Trophoblast cell (in vitro differentiated cells and primary cell): ENCODE data around the gene CYP2A6.

Experiments
- DNase-seq, 2 donors: peaks; one replicate each; pipeline ENCODE4 v3.0.0-alpha.2; 2016
- H2AFZ ChIP-seq: 2 replicates; pipeline ENCODE4 v1.6.1; 2013; ENCODE audit warnings: low read length, moderate library complexity, mild to moderate bottlenecking; ENCODE audit not compliant: insufficient read depth, poor library complexity
- H2AK5ac ChIP-seq: 2 replicates; pipeline ENCODE4 v1.6.1; 2013; ENCODE audit warnings: mild to moderate bottlenecking, low read length
- H2BK120ac ChIP-seq: 2 replicates; pipeline ENCODE4 v1.6.1; 2013; ENCODE audit warnings: low read length, mild to moderate bottlenecking, moderate library complexity; ENCODE audit not compliant: insufficient read depth, poor library complexity
- H2BK12ac ChIP-seq: 2 replicates; pipeline ENCODE4 v1.6.1; 2013; ENCODE audit warnings: mild to moderate bottlenecking, low read length, moderate library complexity
- H2BK5ac ChIP-seq: 2 replicates; pipeline ENCODE4 v1.6.1; 2013; ENCODE audit warnings: low read length, low read depth, moderate library complexity, mild to moderate bottlenecking; ENCODE audit not compliant: poor library complexity
- H3K14ac ChIP-seq: 2 replicates; pipeline ENCODE4 v1.6.1; 2013; ENCODE audit warnings: mild to moderate bottlenecking, low read length
- H3K18ac ChIP-seq: 2 replicates; pipeline ENCODE4 v1.6.1; 2013; ENCODE audit warnings: mild to moderate bottlenecking, low read length
- H3K23ac ChIP-seq: 2 replicates; pipeline ENCODE4 v1.6.1; 2013; ENCODE audit warnings: low read length
- H3K27ac ChIP-seq: 2 replicates; pipeline ENCODE4 v1.5.1; 2013; ENCODE audit warnings: low read depth, mild to moderate bottlenecking, inconsistent platforms, low read length, moderate library complexity
- H3K27me3 ChIP-seq: 2 replicates; pipeline ENCODE4 v1.6.1; 2013; ENCODE audit warnings: inconsistent platforms, mild to moderate bottlenecking, low read length, moderate library complexity; ENCODE audit not compliant: insufficient read depth
- H3K36me3 ChIP-seq, 2 experiments: 1 replicate in 1 of 2; 2 replicates in 1 of 2; pipeline ENCODE4 v1.6.1; 2013; ENCODE audit warnings: low read length in 2 of 2, mild to moderate bottlenecking in 2 of 2, moderate library complexity in 1 of 2; ENCODE audit not compliant: insufficient read depth in 2 of 2, control insufficient read depth in 1 of 2
- H3K4ac ChIP-seq: 2 replicates; pipeline ENCODE4 v1.6.1; 2013; ENCODE audit warnings: low read depth, mild to moderate bottlenecking, low read length, moderate library complexity
- H3K4me1 ChIP-seq, 2 experiments: 1 replicate in 1 of 2; 2 replicates in 1 of 2; pipeline ENCODE4 v1.6.1; 2013; ENCODE audit warnings: low read length in 2 of 2, mild to moderate bottlenecking in 2 of 2, moderate library complexity in 1 of 2; ENCODE audit not compliant: insufficient read depth in 2 of 2, control insufficient read depth in 1 of 2
- H3K4me2 ChIP-seq: 2 replicates; pipeline ENCODE4 v1.6.1; 2013; ENCODE audit warnings: inconsistent platforms, mild to moderate bottlenecking, low read length, moderate library complexity
- H3K4me3 ChIP-seq: 2 replicates; pipeline ENCODE4 v1.5.1; 2013; ENCODE audit warnings: mild to moderate bottlenecking, low read depth, low read length, inconsistent platforms
- H3K79me1 ChIP-seq: one replicate; pipeline ENCODE4 v1.6.1; 2013; ENCODE audit warnings: low read length
- H3K79me2 ChIP-seq: 2 replicates; pipeline ENCODE4 v1.6.1; 2013; ENCODE audit warnings: low read length, mild to moderate bottlenecking; ENCODE audit not compliant: control insufficient read depth, insufficient read depth, poor library complexity
- H3K9ac ChIP-seq: 2 replicates; pipeline ENCODE4 v1.6.1; 2013; ENCODE audit warnings: mild to moderate bottlenecking, low read length
- H3K9me3 ChIP-seq: 2 replicates; pipeline ENCODE4 v1.6.1; 2013; ENCODE audit warnings: low read depth, mild to moderate bottlenecking, control low read depth, inconsistent platforms, low read length; ENCODE audit not compliant: insufficient read depth
- H4K12ac ChIP-seq: 2 replicates; pipeline ENCODE4 v1.6.1; 2013; ENCODE audit warnings: low read depth, mild to moderate bottlenecking, low read length, moderate library complexity
- H4K8ac ChIP-seq: 2 replicates; pipeline ENCODE4 v1.6.1; 2013; ENCODE audit warnings: low read depth, mild to moderate bottlenecking, low read length, moderate library complexity
- H4K91ac ChIP-seq: one replicate; pipeline ENCODE4 v1.6.1; 2013; ENCODE audit warnings: low read depth, mild to moderate bottlenecking, low read length, moderate library complexity
- whole genome bisulfite sequencing: extraction: QIAGEN DNeasy Blood & Tissue Kit; methylation state at CpG from one replicate; pipeline ENCODE4 v1.1.7; 2013; ENCODE audit warnings: missing lambda C conversion rate; ENCODE audit not compliant: insufficient read length, insufficient coverage; ENCODE audit errors: extremely low coverage; 5-methylcytosine and 5-hydroxymethylcytosine counted together

The CYP2A6 gene

DNA sequence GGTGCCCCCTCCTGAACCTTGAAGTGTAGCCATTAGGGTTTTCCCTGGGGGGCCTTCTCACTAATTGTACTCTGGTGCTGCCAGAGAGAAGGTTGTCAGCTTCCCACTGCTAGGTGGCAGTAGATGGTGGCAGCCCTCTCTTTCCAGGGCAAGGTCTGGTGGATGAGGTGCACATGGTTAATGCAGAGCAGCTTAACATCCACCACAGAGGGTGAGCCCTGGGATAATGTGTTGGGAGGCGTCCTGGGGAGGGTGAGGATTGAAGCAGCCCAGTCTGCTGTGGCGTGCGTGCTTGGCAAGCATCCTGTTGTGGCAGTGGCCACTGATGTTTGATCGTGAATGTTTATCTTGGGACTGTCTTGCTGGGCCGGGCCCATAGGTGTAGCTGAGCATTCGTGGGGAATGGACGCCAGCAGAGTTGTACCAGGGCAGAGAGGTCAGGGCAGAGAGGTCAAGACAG is 45.4 kb downstream of the CYP2A6 start:
- H3K14ac ChIP-seq: no peak overlapping the region

DNA sequence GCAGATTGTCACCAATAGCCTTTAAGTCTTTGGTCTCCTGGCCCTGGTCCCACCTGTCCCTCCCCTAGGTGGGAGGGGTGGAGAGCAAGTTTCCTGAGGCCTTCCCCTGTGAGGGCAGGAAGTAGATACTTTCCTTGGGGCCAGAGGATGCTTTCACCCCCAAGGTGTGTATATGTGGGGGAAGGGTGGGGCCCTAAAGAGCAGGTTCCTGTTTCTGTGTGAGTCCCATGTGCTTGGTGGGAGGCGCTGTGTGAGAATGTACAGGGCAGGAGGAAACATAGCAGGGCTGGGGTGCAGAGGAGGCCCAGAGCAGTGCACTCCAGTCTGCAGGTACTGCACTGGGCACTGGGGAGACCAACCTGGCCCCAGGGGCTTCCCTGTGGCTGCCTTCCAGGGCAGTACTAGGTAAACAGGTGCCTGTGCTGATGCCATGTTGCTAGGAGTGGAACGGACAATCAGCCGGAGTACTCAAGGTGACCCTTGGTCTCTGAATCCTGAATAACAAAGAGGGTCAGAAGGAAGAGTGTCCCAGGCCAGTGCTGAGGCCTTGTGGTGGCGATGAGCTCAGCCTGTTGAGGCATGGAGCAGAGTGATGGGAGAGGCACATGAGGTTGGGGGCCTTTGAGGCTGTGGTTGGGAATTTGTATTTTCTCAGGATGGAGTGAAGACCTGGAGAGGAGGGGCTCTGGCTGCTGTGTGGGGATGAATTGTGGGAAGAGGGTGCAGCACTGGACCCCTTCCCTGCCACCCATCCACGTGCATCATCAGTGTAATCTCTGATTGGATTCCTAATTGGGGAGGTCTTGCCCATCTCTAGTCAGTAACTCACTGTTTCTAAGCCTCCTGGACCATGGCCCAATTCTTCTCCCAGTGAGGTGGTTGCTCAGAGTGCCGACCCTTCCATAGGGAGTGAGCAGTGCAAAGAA is 46.1 kb downstream of the CYP2A6 start:
- peak overlapping the region; percentile 34 for H3K4ac ChIP-seq
- no peak overlapping the region for H3K14ac ChIP-seq
- peaks cover 41 to 49% of the 10 kb centered on the region in 2 experiments for H3K4me1 ChIP-seq
- no peaks in the 10 kb centered on the region for H3K27me3 ChIP-seq
- H2BK12ac ChIP-seq: no peak overlapping the region
- no peak overlapping the region for H2AFZ ChIP-seq
- peaks cover 7% of the 10 kb centered on the region for H3K79me1 ChIP-seq
- no peak overlapping the region for H2BK5ac ChIP-seq
- no peak overlapping the region for H3K4me3 ChIP-seq
- H3K18ac ChIP-seq: no peak overlapping the region
- H3K9ac ChIP-seq: no peak overlapping the region
- no peak overlapping the region for H3K23ac ChIP-seq
- H4K12ac ChIP-seq: no peak overlapping the region
- H2AK5ac ChIP-seq: no peak overlapping the region
- no CpG with 5 or more reads among the region's 6 CpGs for WGBS
- H3K4me2 ChIP-seq: no peak overlapping the region
- peaks cover 42% of the 10 kb centered on the region for H3K79me2 ChIP-seq
- no peak overlapping the region for H4K91ac ChIP-seq
- H4K8ac ChIP-seq: no peak overlapping the region
- DNase-seq: no peak
- peaks cover 67 to 72% of the 10 kb centered on the region in 2 experiments for H3K36me3 ChIP-seq
- H3K27ac ChIP-seq: no peak overlapping the region
- no peak overlapping the region for H2BK120ac ChIP-seq
- H3K9me3 ChIP-seq: peaks cover 4% of the 10 kb centered on the region

More for the DNA sequence above, 45.4 kb downstream of the CYP2A6 start:
- no peak for DNase-seq
- no CpG with 5 or more reads among the region's 7 CpGs for WGBS
- no peak overlapping the region for H2AFZ ChIP-seq
- peaks cover 41 to 51% of the 10 kb centered on the region in 2 experiments for H3K4me1 ChIP-seq
- H3K4ac ChIP-seq: no peak overlapping the region
- H4K12ac ChIP-seq: no peak overlapping the region
- H3K23ac ChIP-seq: no peak overlapping the region
- H3K18ac ChIP-seq: no peak overlapping the region
- H2AK5ac ChIP-seq: no peak overlapping the region
- H3K4me2 ChIP-seq: no peak overlapping the region
- peaks cover 4% of the 10 kb centered on the region for H3K9me3 ChIP-seq
- no peak overlapping the region for H4K91ac ChIP-seq
- H3K27ac ChIP-seq: no peak overlapping the region
- no peak overlapping the region for H4K8ac ChIP-seq
- peaks cover 36% of the 10 kb centered on the region for H3K79me2 ChIP-seq
- no peak overlapping the region for H2BK120ac ChIP-seq
- H2BK5ac ChIP-seq: no peak overlapping the region
- no peaks in the 10 kb centered on the region for H3K27me3 ChIP-seq
- peaks cover 2% of the 10 kb centered on the region for H3K79me1 ChIP-seq
- no peak overlapping the region for H2BK12ac ChIP-seq
- H3K4me3 ChIP-seq: no peak overlapping the region
- H3K36me3 ChIP-seq: peaks cover 73 to 77% of the 10 kb centered on the region in 2 experiments
- H3K9ac ChIP-seq: no peak overlapping the region

DNA sequence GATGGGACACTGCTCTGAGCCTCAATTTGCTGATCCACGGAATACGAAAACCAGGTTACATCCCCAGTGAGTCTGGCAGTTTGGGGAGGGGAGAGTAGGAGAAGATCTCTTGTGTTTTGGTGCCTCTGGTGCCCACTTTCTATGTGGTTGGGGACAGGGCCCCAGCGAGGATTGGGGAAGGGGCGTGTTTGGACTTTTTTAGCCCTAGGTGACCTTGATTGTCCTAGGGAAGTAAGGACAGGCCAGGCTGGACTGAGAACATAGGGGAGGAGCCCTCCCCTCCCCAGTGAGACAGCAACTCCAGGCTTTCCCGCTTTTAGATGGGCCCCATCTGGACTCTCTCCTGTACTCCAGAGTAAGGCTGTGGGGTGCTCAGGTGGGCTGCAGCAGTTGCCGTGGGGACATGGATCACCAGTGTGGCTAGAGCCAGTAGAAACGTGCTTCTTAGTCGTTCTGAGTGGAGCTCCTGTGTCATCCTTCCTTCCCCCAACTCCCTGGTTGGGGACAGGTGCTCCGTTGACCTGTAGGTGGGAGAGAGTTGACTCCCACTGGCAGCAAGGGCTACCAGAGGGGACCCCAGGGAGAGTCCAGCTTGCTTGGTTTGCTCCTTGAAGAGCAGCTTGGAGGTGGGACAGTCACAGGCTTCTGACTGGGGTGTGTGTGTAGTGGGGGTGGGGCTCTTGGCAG is 46.9 kb downstream of the CYP2A6 start:
- Histone ChIP-seq H3K27ac (no peak overlapping the region), H3K36me3 (peaks cover 61 to 65% of the 10 kb centered on the region in 2 experiments), H3K18ac (no peak overlapping the region), H2AK5ac (no peak overlapping the region), H4K8ac (no peak overlapping the region), H3K4me1 (peaks cover 41 to 49% of the 10 kb centered on the region in 2 experiments), H3K4me3 (no peak overlapping the region), H3K9me3 (peaks cover 4% of the 10 kb centered on the region), H3K79me1 (peaks cover 8% of the 10 kb centered on the region), H3K4ac (peak overlapping the region; percentile 12), H3K23ac (no peak overlapping the region), H2BK5ac (no peak overlapping the region), H4K91ac (no peak overlapping the region), H3K14ac (no peak overlapping the region), H3K27me3 (no peaks in the 10 kb centered on the region), H3K79me2 (peaks cover 43% of the 10 kb centered on the region), H2BK120ac (no peak overlapping the region), H2AFZ (peak overlapping the region; percentile 15), H2BK12ac (no peak overlapping the region), H3K9ac (no peak overlapping the region), H3K4me2 (no peak overlapping the region), H4K12ac (no peak overlapping the region)
- WGBS: no CpG with 5 or more reads among the region's 9 CpGs
- DNase-seq: no peak

DNA sequence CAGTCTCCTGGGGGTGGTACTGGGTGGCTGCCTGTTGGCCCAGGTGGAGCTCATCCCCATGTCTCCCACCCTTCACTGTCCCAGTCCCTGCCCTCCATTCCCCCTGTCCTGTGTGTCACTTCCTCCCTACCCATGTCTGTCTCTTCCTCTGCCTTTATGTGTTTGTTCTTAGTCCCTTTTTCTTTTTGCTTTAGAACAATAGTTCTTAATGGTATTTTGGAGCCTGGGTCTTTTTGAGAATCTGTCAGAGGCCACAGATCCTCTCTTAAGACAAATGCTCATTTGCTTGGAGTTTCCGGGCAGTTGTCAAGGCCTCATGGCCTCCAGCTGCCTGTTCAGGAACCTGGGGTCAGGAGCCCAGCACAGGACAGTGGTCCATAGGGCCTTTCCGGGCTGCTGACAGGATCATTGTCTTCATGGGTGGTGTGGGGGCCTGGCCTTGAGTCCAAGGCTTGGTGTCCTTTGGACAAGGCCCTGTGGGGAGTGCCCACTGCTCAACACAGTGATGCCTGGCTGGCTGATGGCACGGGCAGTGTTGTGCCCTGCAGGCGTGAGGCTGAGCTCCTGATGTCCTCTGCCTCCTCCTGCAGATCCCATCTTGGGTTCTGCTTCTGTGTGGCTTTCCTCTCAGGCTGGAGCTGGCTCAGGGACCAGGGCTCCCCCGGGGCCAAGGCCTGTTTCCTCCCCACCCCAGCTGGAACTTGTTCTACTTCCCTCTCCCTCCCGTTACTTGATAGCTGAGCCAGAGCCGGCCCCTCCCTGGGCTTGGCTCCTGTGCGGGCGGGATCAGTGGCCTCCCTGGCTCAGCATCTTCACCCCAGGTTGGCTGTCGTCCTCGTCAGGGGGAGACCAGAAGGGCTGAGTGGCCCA is 47.7 kb downstream of the CYP2A6 start:
- Histone ChIP-seq H3K18ac (no peak overlapping the region), H2AK5ac (no peak overlapping the region), H4K12ac (no peak overlapping the region), H2BK12ac (no peak overlapping the region), H3K23ac (no peak overlapping the region), H3K9me3 (peaks cover 4% of the 10 kb centered on the region), H3K36me3 (peaks cover 53 to 57% of the 10 kb centered on the region in 2 experiments), H3K4ac (peak overlapping the region; percentile 73), H4K8ac (no peak overlapping the region), H3K9ac (no peak overlapping the region), H3K79me2 (peaks cover 43% of the 10 kb centered on the region), H3K79me1 (peaks cover 8% of the 10 kb centered on the region), H3K4me3 (no peak overlapping the region), H2AFZ (no peak overlapping the region), H3K27ac (no peak overlapping the region), H4K91ac (no peak overlapping the region), H3K27me3 (no peaks in the 10 kb centered on the region), H3K14ac (no peak overlapping the region), H3K4me2 (peak overlapping the region; percentile 8), H3K4me1 (peaks cover 41 to 54% of the 10 kb centered on the region in 2 experiments), H2BK5ac (no peak overlapping the region), H2BK120ac (no peak overlapping the region)
- DNase-seq: no peak
- no CpG with 5 or more reads among the region's 11 CpGs for WGBS
